Neural cell (in vitro differentiated cells): ENCODE results near the gene C11orf86. TPM values are rescaled to one million over a fixed set of nuclear protein-coding genes. Genes with fewer than 3 reads are reported as not detected.

Experiments
- H2AFZ ChIP-seq: fragments of 200-600, 300-800 bp; sonication (generic), shearing (Covaris generic); 2 replicates; pipeline ENCODE4 v1.6.0; 2014; ENCODE audit warnings: low read depth, mild to moderate bottlenecking, antibody characterized with exemption, low read length, moderate library complexity
- H3F3A ChIP-seq: fragments of 200-600 bp; shearing (Covaris generic); 2 replicates; pipeline ENCODE4 v1.6.1; 2016; ENCODE audit warnings: mild to moderate bottlenecking, moderate library complexity, mixed read lengths, antibody characterized with exemption, low read length; ENCODE audit not compliant: insufficient read depth, poor library complexity, severe bottlenecking
- H3K27ac ChIP-seq: fragments of 200-600, 300-800 bp; sonication (generic), shearing (Covaris generic); 2 replicates; pipeline ENCODE4 v1.5.1; 2014; ENCODE audit warnings: mild to moderate bottlenecking, low read length, moderate library complexity
- H3K27me3 ChIP-seq: fragments of 300-800, 200-600 bp; sonication (generic), shearing (Covaris generic); 2 replicates; pipeline ENCODE4 v1.6.0; 2014; ENCODE audit warnings: mild to moderate bottlenecking, low read depth, low read length, moderate library complexity; ENCODE audit not compliant: insufficient read depth
- H3K36me3 ChIP-seq: fragments of 300-800, 200-600 bp; sonication (generic), shearing (Covaris generic); 2 replicates; pipeline ENCODE4 v1.5.1; 2014; ENCODE audit warnings: mild to moderate bottlenecking, antibody characterized with exemption, low read length, moderate library complexity; ENCODE audit not compliant: insufficient read depth
- H3K4me2 ChIP-seq: fragments of 300-800, 200-600 bp; sonication (generic), shearing (Covaris generic); 2 replicates; pipeline ENCODE4 v1.6.0; 2014; ENCODE audit warnings: mild to moderate bottlenecking, low read length
- H3K4me3 ChIP-seq: fragments of 300-800, 200-600 bp; sonication (generic), shearing (Covaris generic); 2 replicates; pipeline ENCODE4 v1.5.1; 2014; ENCODE audit warnings: mild to moderate bottlenecking, low read length, moderate library complexity
- H3K79me2 ChIP-seq: fragments of 200-600 bp; shearing (Covaris generic); replicated peaks from 2 replicates; pipeline ENCODE4 v1.6.0; 2014; ENCODE audit warnings: mild to moderate bottlenecking, low read length, moderate library complexity; ENCODE audit not compliant: insufficient read depth
- H3K9ac ChIP-seq: fragments of 300-800, 200-600 bp; sonication (generic), shearing (Covaris generic); 2 replicates; pipeline ENCODE4 v1.6.1; 2016; ENCODE audit warnings: mild to moderate bottlenecking, low read length, mixed read lengths
- H3K9me2 ChIP-seq: fragments of 200-600 bp; shearing (Covaris generic); 2 replicates; pipeline ENCODE4 v1.6.1; 2016; ENCODE audit warnings: mild to moderate bottlenecking, low read length, mixed read lengths; ENCODE audit not compliant: insufficient read depth
- H3K9me3 ChIP-seq: fragments of 200-600, 300-800 bp; sonication (generic), shearing (Covaris generic); 2 replicates; pipeline ENCODE4 v1.6.1; 2016; ENCODE audit warnings: mild to moderate bottlenecking, mixed run types, low read length, moderate library complexity, mixed read lengths
- H4K20me1 ChIP-seq: fragments of 200-600 bp; shearing (Covaris generic); 2 replicates; pipeline ENCODE4 v1.6.1; 2016; ENCODE audit warnings: mild to moderate bottlenecking, mixed run types; ENCODE audit not compliant: insufficient read depth
- CTCF ChIP-seq: fragments of 450-650 bp; IDR thresholded peaks from 2 replicates; pipeline ENCODE4 v1.5.1; 2014; ENCODE audit warnings: antibody characterized with exemption, mild to moderate bottlenecking, moderate library complexity; ENCODE audit not compliant: poor library complexity, severe bottlenecking
- EP300 ChIP-seq: fragments of 450-650 bp; conservative IDR thresholded peaks from 2 replicates; pipeline ENCODE4 v1.6.1; 2014; ENCODE audit warnings: antibody characterized with exemption, mild to moderate bottlenecking, moderate library complexity; ENCODE audit not compliant: poor library complexity, severe bottlenecking
- EZH2 ChIP-seq: fragments of 200-600, 300-800 bp; shearing (Covaris generic), sonication (generic); IDR thresholded peaks from 2 replicates; pipeline ENCODE4 v1.6.1; 2014; ENCODE audit warnings: antibody characterized with exemption, low read length, borderline replicate concordance, mild to moderate bottlenecking; ENCODE audit not compliant: insufficient read depth, poor library complexity, severe bottlenecking
- MXI1 ChIP-seq: fragments of 450-650 bp; conservative IDR thresholded peaks from 2 replicates; pipeline ENCODE4 v1.6.1; 2014; ENCODE audit warnings: antibody characterized with exemption, mild to moderate bottlenecking; ENCODE audit not compliant: poor library complexity, severe bottlenecking
- POLR2AphosphoS5 ChIP-seq: IDR thresholded peaks from 2 replicates; pipeline ENCODE4 v1.6.1; 2012
- RAD21 ChIP-seq: fragments of 450-650 bp; conservative IDR thresholded peaks from 2 replicates; pipeline ENCODE4 v1.6.1; 2014; ENCODE audit warnings: antibody characterized with exemption, mild to moderate bottlenecking, moderate library complexity
- REST ChIP-seq: IDR thresholded peaks from 2 replicates; pipeline ENCODE4 v1.6.1; 2012; ENCODE audit warnings: borderline replicate concordance
- SMC3 ChIP-seq: fragments of 450-650 bp; conservative IDR thresholded peaks from 2 replicates; pipeline ENCODE4 v1.6.1; 2014; ENCODE audit warnings: antibody characterized with exemption, mild to moderate bottlenecking, moderate library complexity; ENCODE audit not compliant: poor library complexity
- TAF1 ChIP-seq: IDR thresholded peaks from 2 replicates; pipeline ENCODE4 v1.6.1; 2012; ENCODE audit warnings: low read depth
- polyA plus RNA-seq: library from polyadenylated mRNA; depleted of rRNA; stranded (reverse); fragments of >200 nt; gene quantifications from 2 replicates; pipeline ENCODE4 v1.2.3, GENCODE V29; 2014

Gene C11orf86
- polyA plus RNA-seq, 1 donor from 2014 or later = not detected

- no peak overlapping the region for H3K9ac ChIP-seq
- H3F3A ChIP-seq = no peaks in the 10 kb centered on the region
- H3K9me2 ChIP-seq = no peaks in the 10 kb centered on the region
- TF ChIP-seq MXI1 = no peak
- H3K9me3 ChIP-seq = no peaks in the 10 kb centered on the region
- H4K20me1 ChIP-seq = no peaks in the 10 kb centered on the region
- H3K27me3 ChIP-seq = no peaks in the 10 kb centered on the region
- no peaks in the 10 kb centered on the region for H3K36me3 ChIP-seq
- H3K79me2 ChIP-seq = no peaks in the 10 kb centered on the region
- no peak overlapping the region for H2AFZ ChIP-seq
- H3K27ac ChIP-seq = no peak overlapping the region
- H3K4me2 ChIP-seq = no peak overlapping the region
- no peak overlapping the region for H3K4me3 ChIP-seq
These were observed 35.3 kb downstream of the C11orf86 start for GRCh38 chr11:67010296-67010905.

GRCh38 chr11:67013511-67014045 lies 38.5 kb downstream of the C11orf86 start:
- Histone ChIP-seq H3K79me2 (no peaks in the 10 kb centered on the region), H3K4me3 (no peak overlapping the region), H3K9me2 (no peaks in the 10 kb centered on the region), H3F3A (no peaks in the 10 kb centered on the region), H3K36me3 (no peaks in the 10 kb centered on the region), H3K27ac (no peak overlapping the region), H3K9me3 (no peaks in the 10 kb centered on the region), H3K4me2 (no peak overlapping the region), H3K27me3 (no peaks in the 10 kb centered on the region), H4K20me1 (no peaks in the 10 kb centered on the region), H3K9ac (no peak overlapping the region), H2AFZ (no peak overlapping the region)
- TF ChIP-seq MXI1 = no peak
- TF ChIP-seq SMC3 = no peak
- no peak for TF ChIP-seq CTCF
- no peak for TF ChIP-seq EZH2
- TF ChIP-seq REST = no peak
- TF ChIP-seq TAF1 = no peak
- TF ChIP-seq POLR2AphosphoS5 = no peak
- TF ChIP-seq EP300 = no peak
- no peak for TF ChIP-seq RAD21
